ENCODE results near the gene CDKN1C. TPM values are rescaled to one million over a fixed set of nuclear protein-coding genes. Genes with fewer than 3 reads are reported as not detected.

CDKN1C gene
- total RNA-seq, 1 donor from 2014 or later: 18.1 TPM

- Histone ChIP-seq H3K4me1 (no peaks in the 10 kb centered on the region), H3K9me3 (no peaks in the 10 kb centered on the region), H3K4me3 (no peak overlapping the region), H3K27me3 (no peaks in the 10 kb centered on the region), H3K27ac (no peak overlapping the region), H3K36me3 (no peaks in the 10 kb centered on the region)
- no peak for DNase-seq (ENCODE audit: low spot score in 2 of 2)
- no peak for TF ChIP-seq CTCF (IDR thresholded peaks at IDR 0.05)
- intact Hi-C loops (cut with DNase I): no loop called here
These were observed 44.0 kb downstream of the CDKN1C start for GRCh38 chr11:2841411-2842190.

GRCh38 chr11:2839395-2839943 lies 46.1 kb downstream of the CDKN1C start:
- Histone ChIP-seq H3K9me3 (no peaks in the 10 kb centered on the region), H3K36me3 (no peaks in the 10 kb centered on the region), H3K27ac (no peak overlapping the region), H3K4me3 (no peak overlapping the region), H3K27me3 (no peaks in the 10 kb centered on the region), H3K4me1 (no peaks in the 10 kb centered on the region)
- no peak for TF ChIP-seq CTCF (IDR thresholded peaks at IDR 0.05)
- intact Hi-C loops (cut with DNase I): no loop called here
- no peak for DNase-seq (ENCODE audit: low spot score in 2 of 2)

GRCh38 chr11:2838676-2839294 lies 46.8 kb downstream of the CDKN1C start:
- Histone ChIP-seq H3K9me3 (no peaks in the 10 kb centered on the region), H3K4me1 (no peaks in the 10 kb centered on the region), H3K36me3 (no peaks in the 10 kb centered on the region), H3K27ac (no peak overlapping the region), H3K27me3 (no peaks in the 10 kb centered on the region), H3K4me3 (no peak overlapping the region)
- DNase-seq (ENCODE audit: low spot score in 2 of 2): no peak
- intact Hi-C loops (cut with DNase I): no loop called here
- no peak for TF ChIP-seq CTCF (IDR thresholded peaks at IDR 0.05)

GRCh38 chr11:2838091-2838490 lies 47.5 kb downstream of the CDKN1C start:
- no peaks in the 10 kb centered on the region for H3K27me3 ChIP-seq
- no peak for DNase-seq (ENCODE audit: low spot score in 2 of 2)
- H3K4me3 ChIP-seq: no peak overlapping the region
- no peaks in the 10 kb centered on the region for H3K9me3 ChIP-seq
- no peaks in the 10 kb centered on the region for H3K4me1 ChIP-seq
- intact Hi-C loops (cut with DNase I): no loop called here
- no peak overlapping the region for H3K27ac ChIP-seq
- H3K36me3 ChIP-seq: no peaks in the 10 kb centered on the region
- TF ChIP-seq CTCF (IDR thresholded peaks at IDR 0.05): no peak

- no peak for TF ChIP-seq CTCF (IDR thresholded peaks at IDR 0.05)
- no peaks in the 10 kb centered on the region for H3K36me3 ChIP-seq
- H3K27me3 ChIP-seq: no peaks in the 10 kb centered on the region
- no peak for DNase-seq (ENCODE audit: low spot score in 2 of 2)
- H3K27ac ChIP-seq: no peak overlapping the region
- intact Hi-C loops (cut with DNase I): no loop called here
- H3K4me3 ChIP-seq: no peak overlapping the region
- no peaks in the 10 kb centered on the region for H3K9me3 ChIP-seq
- no peaks in the 10 kb centered on the region for H3K4me1 ChIP-seq
These were observed 47.9 kb downstream of the CDKN1C start for GRCh38 chr11:2837651-2838050.
